Myocyte (in vitro differentiated cells): ENCODE results near the gene KCNIP2. TPM values are rescaled to one million over a fixed set of nuclear protein-coding genes. Genes with fewer than 3 reads are reported as not detected.
"Not testable (repeated sequence)": the region's sequence is repeated elsewhere in the genome, so short reads cannot be mapped to it uniquely, and the experiment has no call there.

ENCODE experiments used
- DNase-seq: peaks from one replicate; pipeline ENCODE4 v3.0.0-alpha.2; 2012; ENCODE audit warnings: low read depth
- total RNA-seq: library from RNA; depleted of rRNA; stranded (reverse); fragments of >200 nt; gene quantifications from 2 replicates; pipeline ENCODE4 v1.2.3, GENCODE V29; 2014

The KCNIP2 gene
- total RNA-seq, 1 donor from 2014 or later, result 0.45 TPM

GRCh38 chr10:101828766-101829551 is 14.6 kb downstream of the KCNIP2 start:
- no peak for DNase-seq

GRCh38 chr10:101827919-101828600 is 15.5 kb downstream of the KCNIP2 start:
- DNase-seq, result no peak

GRCh38 chr10:101826852-101827434 is 16.7 kb downstream of the KCNIP2 start:
- DNase-seq, result no peak

GRCh38 chr10:101824736-101825135 is 18.9 kb downstream of the KCNIP2 start:
- DNase-seq, result no peak

DNA sequence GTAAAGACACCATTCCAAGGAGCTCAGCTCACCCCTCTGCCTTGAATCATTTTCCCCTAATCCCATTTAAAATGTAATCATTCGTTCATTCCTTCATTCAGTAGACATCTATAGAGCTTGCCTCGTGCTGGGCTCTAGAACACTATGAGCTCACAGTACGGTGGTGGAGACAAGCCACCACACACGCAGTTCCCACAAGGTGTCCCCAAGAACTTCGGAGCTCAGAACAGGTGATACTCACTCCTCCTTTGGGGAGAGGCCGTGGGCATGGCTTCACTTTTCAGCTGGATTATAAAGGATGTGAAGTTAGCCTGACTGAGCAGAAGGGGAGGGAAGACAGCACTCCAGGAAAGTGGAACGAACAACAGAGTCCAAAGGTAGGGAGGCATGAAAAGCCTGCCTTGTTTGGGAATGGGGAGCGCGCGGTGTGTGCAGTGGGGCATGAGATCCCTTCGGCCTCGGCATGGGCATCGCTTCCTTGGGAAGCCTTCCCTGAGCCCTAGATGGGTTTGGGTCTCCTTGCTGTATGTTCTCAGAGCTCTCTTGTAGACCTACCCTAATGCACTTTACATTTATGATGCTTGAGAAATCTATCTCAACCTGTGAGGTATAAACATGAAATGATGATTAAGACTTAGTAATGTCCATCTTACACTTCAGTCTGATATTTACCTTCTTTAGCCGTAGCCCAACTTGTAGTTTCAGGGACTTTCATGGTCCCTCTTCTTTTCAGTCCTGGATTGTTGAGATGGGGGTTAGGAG is 24.5 kb downstream of the KCNIP2 start:
- no peak for DNase-seq

DNA sequence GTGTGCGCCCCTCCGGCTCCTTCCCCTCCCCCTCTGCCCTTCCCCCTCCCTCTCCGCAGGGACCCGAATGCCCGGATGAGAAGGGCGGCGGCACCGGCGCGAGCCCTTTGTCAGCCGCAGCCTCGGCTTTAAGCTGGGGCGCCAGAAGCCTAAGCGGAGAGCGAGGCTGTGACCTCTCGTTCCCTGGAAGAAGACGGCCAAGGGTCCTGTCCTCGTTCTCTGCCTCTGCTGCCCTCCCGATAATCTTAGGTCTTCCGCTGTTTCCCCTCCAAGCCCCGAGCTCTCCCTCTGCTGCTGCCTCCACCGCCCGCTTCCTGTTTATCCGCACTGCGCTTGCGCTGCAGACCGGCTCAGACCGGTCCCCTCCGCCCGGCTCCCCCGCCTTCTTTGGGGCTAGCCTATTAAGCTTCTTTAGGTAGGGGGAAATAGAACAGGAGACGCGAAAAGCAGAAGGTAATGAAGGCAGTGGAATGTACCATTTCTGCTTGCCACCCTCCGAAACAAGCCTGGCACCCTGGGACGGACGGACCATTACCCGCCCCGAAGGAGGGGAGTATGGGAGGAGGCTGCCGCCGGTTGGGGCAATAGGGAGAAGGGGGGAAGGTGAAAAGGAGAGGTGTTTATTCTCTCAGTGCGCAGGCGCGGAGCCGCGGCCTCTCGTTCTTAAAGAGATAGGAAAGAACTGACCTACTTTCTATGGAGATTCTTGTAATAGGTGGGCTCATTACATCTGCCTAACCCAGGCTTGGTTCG is 25.3 kb downstream of the KCNIP2 start, which contains the start of gene OGA:
Gene OGA, minus strand, starts transcription at position 326 of the 753 bp plus-strand sequence. CDS start 422 bp downstream, outside the sequence.
- peak; percentile 100 for DNase-seq

- DNase-seq, result peak; percentile 83
Measured at GRCh38 chr10:101817337-101818118, 26.1 kb downstream of the KCNIP2 start.

DNA sequence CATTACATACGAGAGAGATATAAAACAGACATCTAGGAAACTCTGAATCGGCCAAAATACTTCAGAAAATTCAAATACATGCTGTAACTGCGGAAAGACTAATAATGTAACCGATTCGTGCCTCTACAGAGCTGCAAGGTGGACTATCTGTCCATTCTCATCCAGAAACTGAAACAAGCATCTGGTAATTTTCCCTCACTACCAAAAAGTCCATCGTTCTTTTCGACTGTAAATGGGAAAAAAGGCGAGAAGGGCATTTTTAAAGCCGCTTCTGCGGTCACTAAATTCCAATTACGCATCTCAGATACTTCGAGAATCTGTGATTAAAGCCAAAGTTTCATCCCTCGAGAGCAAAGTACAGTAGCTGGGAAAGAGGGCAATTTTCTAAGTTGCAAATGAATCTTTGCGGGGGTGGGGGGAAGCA is 26.7 kb downstream of the KCNIP2 start:
- DNase-seq, result no peak

GRCh38 chr10:101816376-101816775 is 27.2 kb downstream of the KCNIP2 start:
- DNase-seq, result no peak

GRCh38 chr10:101814466-101815071 is 29.0 kb downstream of the KCNIP2 start:
- no peak for DNase-seq

GRCh38 chr10:101812606-101813005 is 31.0 kb downstream of the KCNIP2 start:
- peak; percentile 77 for DNase-seq

GRCh38 chr10:101807158-101807557 is 36.4 kb downstream of the KCNIP2 start:
- no peak for DNase-seq

GRCh38 chr10:101803511-101803910 is 40.1 kb downstream of the KCNIP2 start:
- DNase-seq, result no peak

- DNase-seq, result no peak
Measured at GRCh38 chr10:101797403-101798059, 46.1 kb downstream of the KCNIP2 start.

- no peak for DNase-seq
Measured at GRCh38 chr10:101793526-101793925, 50.1 kb downstream of the KCNIP2 start.

DNA sequence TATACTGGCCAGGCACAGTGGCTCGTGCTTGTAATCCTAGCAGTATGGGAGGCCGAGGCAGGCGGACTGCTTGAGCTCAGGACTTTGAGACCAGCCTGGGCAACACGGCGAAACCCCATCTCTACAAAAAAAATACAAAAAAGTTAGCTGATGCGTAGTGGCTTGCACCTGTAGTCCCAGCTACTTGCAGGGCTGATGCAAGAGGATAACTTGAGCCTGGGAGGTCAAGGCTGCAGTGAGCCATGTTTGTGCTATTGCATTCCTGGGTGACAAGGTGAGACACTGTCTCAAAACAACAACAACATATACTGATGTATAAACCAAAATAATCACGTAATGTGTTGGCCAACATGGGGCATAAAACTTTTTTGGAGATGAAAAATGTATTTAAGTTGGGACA is 53.9 kb downstream of the KCNIP2 start:
- no peak for DNase-seq

DNA sequence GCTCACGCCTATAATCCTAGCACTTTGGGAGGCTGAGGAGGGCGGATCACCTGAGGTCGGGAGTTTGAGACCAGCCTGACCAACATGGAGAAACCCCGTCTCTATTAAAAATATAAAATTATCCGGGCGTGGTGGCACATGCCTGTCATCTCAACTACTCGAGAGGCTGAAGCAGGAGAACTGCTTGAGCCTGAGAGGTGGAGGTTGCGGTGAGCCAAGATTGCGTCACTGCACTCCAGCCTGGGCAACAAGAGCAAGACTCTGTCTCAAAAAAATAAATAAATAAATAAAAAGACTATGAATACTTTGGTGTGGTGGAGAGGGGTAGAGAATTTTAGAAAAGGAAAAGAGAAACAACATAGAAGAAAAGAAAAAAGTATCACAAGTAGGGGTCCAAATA is 54.4 kb downstream of the KCNIP2 start:
- not testable (repeated sequence) for DNase-seq

GRCh38 chr10:101785801-101786200 is 57.8 kb downstream of the KCNIP2 start:
- DNase-seq, result no peak

GRCh38 chr10:101784558-101784957 is 59.0 kb downstream of the KCNIP2 start:
- no peak for DNase-seq
